Ammon's horn (tissue), 1 donor: ENCODE data around the gene RAC3.

Experiments
- DNase-seq: peaks from one replicate; pipeline ENCODE4 v3.0.0-alpha.2; 2016; ENCODE audit warnings: low spot score

Gene RAC3

DNA sequence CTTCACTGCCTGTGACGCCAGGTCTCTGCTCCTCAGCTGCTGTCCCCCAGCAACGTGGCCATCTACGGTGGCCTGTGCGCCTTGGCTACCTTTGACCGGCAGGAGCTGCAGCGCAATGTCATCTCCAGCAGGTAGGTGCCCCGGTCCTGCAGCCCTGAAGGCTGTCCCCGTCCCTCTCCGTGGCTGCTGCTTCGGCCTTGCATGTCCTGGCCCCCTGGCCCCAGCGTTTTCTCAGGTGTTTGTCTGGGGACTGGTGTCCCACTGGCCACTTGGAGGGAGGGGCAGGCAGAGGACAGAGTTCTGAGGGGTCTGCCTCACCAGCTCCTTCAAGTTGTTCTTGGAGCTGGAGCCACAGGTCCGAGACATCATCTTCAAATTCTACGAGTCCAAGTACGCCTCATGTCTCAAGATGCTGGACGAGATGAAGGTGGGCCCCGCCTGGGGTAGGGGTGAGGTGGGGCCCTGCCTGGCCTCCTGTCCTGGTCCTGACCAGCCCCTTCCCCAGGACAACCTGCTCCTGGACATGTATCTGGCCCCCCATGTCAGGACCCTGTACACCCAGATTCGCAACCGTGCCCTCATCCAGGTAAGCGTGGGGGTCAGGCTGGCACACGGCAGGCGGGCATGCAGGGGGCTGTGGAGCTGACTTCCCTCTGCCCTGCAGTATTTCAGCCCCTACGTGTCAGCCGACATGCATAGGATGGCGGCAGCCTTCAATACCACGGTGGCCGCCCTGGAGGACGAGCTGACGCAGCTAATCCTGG lies 24.7 kb downstream of the RAC3 start:
- DNase-seq, result no peak

- no peak for DNase-seq
Measured at GRCh38 chr17:82056729-82057621, 25.5 kb downstream of the RAC3 start.

DNA sequence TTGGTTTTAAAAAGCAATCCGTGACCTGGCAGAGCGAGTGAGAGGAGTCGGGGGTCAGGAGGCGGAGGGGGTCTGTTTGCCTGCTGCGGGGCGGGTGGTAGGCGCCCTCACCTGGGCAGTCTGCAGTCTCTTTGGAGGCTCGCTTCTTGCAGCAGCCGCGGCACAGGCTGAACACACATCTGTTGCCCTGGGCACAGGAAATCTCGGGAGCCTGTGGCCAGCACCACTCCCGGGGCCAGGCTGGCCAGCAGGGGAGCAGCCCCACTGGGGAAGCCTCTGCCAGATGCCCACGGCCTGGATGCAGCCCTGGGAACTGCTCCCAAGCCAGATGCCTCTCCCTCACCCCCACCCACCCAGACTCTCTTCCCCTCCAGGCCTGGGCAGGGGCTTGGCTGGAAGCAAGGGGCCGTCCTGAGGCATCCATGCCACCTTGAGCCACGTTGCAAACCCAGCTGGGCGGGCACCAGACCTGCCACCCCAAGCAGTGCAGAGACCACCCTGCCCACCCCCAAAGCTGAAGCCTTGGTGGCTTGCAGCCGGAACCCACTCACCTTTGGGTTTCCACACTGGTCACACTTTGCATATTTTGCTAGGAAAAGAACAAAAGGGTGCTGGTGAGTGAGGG lies 26.9 kb downstream of the RAC3 start:
- no peak for DNase-seq

- DNase-seq, result no peak
Measured at GRCh38 chr17:82058855-82059249, 27.4 kb downstream of the RAC3 start.

DNA sequence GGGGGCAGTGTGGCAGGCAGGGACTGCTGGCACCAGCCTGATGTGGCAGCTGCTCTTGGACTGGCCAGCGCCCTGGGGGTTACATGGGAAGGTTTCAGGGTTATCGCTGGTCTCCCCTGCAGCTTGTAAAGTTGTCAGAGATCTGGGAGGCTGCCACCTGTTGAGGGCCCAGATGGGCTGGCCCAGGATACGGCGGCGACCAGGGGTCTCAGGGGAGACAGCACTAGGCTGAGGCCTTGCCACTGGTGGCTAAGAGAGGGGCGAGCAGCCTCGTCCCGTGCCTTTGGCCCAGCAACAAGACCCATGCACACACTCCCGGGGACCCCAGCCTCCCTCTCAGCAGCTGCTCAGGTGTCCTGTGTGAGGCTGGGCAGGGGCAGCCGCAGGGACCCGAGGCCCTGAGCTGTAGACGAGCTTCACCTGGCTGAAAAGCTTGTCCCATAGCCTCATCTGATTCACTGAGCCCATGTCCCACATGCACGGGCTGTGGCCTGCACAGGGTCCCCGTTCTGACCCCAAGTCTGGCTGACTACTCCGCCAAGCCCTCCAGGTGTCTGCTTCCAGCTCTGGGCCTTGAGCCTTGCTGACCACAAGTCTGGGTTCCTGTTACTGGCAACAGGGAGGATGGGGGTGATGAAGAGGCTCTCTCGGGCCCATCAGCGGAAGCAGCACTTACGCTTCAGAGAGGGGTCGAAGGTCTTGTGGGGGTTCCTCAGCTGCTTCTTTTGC lies 28.0 kb downstream of the RAC3 start:
- no peak for DNase-seq

DNA sequence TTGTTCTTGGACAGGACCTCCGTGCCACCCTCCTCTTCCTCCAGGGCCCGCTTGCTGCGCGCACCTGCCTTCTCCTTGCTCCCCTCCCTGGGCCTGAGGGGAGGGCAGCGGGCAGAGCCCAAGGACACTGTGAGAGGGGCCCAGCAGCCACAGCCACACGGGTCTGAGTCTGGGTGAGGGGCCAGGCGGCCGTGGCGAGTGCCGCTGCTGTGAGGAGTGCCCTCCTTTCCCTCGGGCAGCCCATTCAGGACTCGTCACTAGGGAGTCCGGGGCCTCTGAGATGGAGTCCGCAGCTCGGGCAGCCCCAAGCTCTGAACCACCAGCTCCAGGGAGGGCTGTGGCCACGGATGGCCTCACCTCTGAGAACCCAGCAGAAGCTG lies 28.5 kb downstream of the RAC3 start:
- no peak for DNase-seq

DNA sequence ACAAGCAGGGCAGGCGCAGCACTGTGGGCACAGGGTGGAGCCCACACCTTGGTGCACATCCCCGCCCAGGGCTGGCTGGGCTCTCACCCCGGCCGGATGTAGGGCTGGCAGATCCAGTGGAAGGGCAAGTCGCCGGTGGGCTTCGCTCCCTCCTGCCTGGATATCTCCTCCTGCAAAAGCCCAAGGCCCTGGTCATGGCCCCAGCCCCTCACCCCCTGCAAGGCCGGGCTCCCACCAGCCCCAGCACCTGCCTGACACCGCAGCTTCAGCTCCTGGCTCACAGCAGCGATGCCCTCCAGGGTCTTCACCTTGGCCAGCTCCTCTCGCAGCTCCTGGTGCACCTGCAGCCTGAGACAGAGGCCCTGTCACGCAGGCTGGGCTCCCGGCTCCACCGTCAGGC lies 29.1 kb downstream of the RAC3 start:
- DNase-seq, result no peak

DNA sequence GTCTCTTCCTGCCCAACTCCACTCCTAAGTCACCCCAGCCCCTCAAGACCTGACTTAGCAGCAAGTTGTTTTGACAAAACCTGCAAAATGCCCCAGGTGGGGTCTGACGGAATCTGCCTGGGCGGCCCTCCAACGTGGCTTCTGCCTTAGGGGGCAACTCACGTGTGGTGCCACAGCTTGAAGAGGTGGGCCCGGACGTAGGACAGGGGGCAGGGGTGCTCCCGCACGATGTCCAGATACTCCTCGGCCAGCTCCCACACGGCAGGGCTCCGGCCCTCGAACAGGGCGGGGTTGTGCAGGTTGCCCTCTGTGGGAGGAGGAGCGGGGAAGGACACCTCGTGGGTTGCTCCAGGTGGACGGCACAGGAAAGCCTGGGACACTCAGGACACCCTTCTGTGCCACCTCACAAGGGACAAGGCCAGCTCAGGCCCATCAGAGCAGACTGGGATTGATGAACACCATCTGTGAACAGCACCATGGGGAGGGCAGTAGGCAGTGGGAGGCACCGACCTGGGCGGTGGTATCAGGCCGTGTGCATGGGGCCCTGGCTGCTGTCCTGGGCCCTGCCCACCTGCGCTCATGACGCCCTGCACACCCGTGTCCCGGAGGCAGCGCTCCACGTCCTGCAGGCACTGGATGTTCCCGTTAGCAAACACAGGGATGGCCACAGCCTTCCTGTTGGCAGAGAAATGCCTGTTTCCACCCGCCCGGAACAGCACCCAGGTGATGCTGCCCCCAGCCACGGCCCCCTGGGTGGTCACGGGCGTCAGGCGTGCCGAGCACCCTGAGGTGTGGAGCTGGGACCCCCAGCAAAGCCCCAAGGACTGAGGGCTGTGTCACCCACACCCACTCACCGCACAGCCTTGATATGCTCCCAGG lies 29.8 kb downstream of the RAC3 start:
- no peak for DNase-seq

DNA sequence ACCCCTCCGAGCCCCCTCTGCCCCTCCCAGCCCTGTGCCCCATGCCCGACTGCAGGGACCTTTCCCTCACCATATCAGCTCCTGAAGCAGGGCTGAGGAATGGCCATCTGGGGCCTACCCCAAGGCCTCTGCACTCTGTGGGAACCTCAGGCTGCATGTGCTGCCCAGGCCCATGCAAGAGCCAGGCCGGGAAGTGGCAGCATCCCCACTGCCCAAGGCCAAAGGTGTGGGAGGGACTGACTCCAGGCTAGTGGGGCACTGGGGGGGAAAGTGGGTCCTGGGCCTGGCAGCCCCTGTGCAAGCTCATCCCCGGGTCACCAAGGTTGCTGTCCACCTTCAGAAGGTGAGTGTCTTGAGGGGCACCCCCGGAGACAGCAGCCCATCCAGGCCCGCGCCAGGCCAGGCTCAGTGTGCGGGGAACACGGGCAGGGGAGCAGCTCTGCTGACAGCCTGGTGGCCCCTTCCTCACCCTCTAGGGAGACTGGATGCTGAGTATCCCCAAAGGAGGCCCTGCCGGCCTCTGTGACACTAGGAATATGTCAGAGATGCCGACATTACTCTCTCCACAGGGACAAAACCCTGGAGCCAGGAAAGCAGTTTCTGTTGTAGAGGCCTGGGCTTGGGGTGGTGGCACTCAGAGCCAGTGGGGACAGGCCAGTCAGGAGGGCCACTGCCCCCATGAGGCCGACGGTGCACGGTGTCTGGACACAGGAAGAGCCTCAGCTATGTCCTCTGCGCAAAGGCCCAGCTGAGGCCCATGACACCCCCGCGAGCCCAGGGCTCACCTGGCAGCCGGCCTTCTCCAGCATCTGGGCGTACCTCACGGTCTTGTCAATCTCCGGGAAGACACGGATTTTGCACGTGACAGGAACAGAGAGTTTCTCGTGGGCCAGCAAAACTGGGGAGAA lies 30.9 kb downstream of the RAC3 start:
- no peak for DNase-seq

GRCh38 chr17:82062984-82063368 lies 31.5 kb downstream of the RAC3 start:
- no peak for DNase-seq

- DNase-seq, result no peak
Measured at GRCh38 chr17:82063424-82064415, 32.2 kb downstream of the RAC3 start.

DNA sequence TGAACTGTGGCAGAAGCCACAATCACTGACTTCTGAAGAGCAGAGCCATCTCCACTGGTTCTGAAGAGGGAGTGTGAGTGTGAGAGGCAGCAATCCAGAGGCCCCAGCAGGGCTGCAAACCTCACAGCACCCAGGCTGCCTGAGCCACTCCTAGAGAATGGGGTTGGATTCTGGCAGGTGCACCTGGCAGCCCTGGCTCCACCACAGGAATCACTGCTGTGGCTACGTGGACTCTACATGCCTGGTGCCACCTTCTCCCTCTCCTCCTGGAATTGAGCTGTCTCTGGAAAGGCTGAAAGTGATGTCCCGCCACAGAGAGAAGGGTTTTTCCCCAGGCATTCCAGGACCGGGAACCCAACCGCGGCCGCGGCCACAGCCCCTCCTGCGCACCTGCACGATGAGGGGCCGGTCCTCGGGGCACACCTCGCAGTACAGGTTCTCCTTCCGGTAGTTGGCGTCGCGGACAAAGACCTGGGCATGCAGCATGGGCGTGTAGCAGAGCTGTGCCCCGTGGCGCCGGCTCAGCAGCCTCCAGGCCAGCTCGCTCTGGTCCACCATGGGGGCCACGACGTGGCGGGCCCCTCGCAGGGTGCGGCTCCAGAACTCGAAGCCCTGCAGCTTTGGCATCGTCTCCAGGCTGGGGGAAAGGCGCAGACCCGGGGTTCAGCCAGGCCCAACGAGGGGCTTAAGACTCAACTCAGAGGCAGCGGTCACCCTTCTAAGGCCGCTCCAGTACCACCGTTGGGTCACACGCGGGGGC lies 33.1 kb downstream of the RAC3 start:
- DNase-seq, result no peak

GRCh38 chr17:82065193-82065637 lies 33.7 kb downstream of the RAC3 start:
- DNase-seq, result no peak

DNA sequence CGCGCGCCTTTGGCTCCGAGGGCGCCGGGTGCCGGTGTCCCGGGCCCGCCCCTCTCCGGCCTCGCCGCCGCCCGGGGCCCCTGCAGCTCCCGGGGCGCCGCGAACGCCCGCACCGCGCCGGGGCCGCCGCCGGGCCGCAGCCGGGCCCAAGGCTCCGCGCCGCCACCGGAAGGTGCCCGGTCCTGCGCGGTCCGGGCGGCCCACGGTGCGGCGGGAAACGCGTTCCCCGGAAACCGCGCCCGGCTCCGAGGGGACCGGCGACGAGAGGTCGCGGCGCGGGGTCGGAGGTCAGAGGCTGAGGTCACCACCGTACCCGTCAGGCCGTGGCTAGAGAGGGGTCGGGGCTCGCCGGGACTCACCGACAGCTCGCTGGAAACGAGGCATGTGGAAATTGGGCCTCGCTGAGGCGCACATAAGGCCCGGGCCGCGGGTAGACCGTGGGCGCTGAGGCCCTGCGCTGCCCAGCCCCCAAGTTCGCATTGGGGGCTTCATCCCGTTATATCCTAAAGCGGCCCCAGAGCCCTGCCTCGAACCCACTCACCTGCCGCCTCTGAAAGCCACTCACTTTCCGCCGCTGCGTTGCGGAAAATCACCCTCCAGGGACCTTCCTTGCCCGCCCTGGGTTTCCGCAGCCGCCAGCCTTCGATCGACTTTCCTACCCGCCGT lies 34.3 kb downstream of the RAC3 start, which contains the start of gene DUS1L:
TSS of gene DUS1L (minus strand) at position 167 of the 666 bp plus-strand sequence. CDS start 745 bp downstream, outside the sequence.
- peak; percentile 41 for DNase-seq

DNA sequence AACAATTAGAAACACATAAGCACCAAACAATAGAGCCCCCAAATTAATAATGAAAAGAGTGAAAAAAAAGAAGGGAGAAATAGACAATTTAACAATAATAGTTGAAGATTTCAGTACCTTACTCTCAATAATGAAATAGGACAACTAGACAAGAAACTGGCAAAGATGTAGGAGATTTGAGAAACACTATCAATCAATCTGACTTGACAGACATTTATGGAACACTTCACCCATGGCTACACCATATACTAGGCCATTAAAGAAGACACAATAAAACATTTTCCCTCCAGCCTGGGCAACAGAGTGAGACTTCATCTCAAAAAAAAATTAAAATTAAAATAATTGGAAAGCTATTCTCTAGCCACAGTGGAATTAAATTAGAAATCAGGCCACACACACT lies 39.1 kb downstream of the RAC3 start:
- DNase-seq, result no peak

GRCh38 chr17:82072827-82073226 lies 41.3 kb downstream of the RAC3 start:
- no peak for DNase-seq

- DNase-seq, result no peak
Measured at GRCh38 chr17:82073446-82073845, 42.0 kb downstream of the RAC3 start.
